GM13976 (cell line): ENCODE data around the gene PRKAG2.

Source experiments
- DNase-seq: peaks from one replicate; pipeline ENCODE4 v3.0.0; 2012; ENCODE audit warnings: low spot score
- in situ Hi-C: fragments of 300-500 bp; cut with MboI; formaldehyde crosslinking; loops from one replicate; pipeline ENCODE4 v1.12.0; 2022; ENCODE audit warnings: low sequenced_read_pairs, mixed read lengths, inconsistent platforms; ENCODE audit not compliant: unreplicated experiment
- TF ChIP-seq, protein P1 (sequence below): IDR thresholded peaks from 2 replicates; pipeline ENCODE4 v1.5.1; 2012; ENCODE audit warnings: borderline replicate concordance, mild to moderate bottlenecking; ENCODE audit not compliant: insufficient read depth; ENCODE audit errors: extremely low read depth, missing control alignments, control extremely low read depth

PRKAG2 gene

DNA sequence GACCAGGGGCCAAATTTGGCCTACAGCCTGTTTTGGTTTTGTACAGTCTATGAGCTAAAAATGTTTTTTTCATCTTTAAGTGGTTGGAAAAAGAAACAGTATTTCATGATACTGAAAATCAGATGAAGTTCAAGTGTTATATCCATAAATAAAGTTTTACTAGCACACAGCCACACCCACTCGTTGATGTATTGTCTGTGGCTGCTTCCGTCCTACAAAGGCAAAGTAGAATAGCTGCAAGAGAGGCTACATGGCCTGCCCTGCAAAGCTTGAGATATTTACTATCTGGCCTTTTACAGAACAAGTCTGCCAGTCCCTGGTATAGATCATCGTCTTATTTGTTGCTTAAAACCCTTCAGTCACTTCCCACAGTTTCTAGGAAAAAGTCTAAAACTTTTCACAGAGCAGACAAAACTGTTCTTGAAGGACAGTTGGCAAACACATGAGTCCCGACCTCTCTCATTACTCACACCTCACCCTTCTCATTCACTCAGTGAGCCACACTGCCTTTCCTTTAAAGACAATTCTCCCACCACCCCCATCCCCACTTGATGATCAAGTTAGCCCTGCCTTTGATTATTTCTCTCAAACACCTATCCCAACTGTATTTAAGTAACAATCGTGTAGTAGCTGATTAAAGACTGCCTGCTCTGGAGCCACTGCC is 367.1 kb downstream of the PRKAG2 start:
- in situ Hi-C loops: no loop called here
- TF ChIP-seq, protein P1, sequence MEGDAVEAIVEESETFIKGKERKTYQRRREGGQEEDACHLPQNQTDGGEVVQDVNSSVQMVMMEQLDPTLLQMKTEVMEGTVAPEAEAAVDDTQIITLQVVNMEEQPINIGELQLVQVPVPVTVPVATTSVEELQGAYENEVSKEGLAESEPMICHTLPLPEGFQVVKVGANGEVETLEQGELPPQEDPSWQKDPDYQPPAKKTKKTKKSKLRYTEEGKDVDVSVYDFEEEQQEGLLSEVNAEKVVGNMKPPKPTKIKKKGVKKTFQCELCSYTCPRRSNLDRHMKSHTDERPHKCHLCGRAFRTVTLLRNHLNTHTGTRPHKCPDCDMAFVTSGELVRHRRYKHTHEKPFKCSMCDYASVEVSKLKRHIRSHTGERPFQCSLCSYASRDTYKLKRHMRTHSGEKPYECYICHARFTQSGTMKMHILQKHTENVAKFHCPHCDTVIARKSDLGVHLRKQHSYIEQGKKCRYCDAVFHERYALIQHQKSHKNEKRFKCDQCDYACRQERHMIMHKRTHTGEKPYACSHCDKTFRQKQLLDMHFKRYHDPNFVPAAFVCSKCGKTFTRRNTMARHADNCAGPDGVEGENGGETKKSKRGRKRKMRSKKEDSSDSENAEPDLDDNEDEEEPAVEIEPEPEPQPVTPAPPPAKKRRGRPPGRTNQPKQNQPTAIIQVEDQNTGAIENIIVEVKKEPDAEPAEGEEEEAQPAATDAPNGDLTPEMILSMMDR: no peak
- no peak for DNase-seq

DNA sequence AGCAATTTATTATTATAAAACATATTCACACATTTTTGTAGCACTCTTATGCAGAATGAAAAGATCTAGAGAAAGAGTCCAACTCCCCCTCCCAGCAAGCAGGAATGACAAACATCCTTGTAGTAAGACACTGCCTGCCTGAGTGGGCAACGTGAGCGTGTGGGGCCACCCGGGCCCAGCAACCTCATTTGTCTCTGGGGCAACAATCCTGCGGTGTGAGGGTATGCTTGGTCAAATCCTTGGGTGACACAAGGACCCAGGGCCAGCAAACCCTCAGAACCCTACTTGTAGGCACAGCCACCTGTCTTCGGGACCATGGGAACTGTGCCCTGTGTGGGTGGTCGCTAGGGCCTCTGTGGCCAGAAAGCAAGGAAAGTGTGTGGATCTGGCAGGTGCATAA is 367.9 kb downstream of the PRKAG2 start:
- TF ChIP-seq, protein P1: no peak
- in situ Hi-C loops: no loop called here
- DNase-seq: no peak

DNA sequence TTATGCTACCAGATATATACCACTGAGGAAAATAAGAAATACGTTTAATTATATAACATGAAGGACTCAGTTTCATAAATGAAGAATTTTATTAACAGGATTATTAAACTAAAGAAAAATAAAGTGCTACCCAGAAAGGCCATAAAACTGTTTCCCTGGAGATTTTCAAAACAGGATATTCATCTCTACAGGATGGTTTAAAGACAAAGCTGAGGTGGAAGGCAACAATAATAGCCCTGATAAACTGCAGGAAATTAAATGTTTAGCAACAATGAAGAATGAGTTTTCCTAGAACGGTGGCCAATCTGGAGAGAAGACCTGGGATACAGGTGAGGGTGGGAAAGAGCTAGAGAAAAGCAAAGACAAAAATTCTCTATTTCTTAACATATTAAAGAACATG is 369.1 kb downstream of the PRKAG2 start:
- in situ Hi-C loops: no loop called here
- TF ChIP-seq, protein P1: no peak
- DNase-seq: no peak

DNA sequence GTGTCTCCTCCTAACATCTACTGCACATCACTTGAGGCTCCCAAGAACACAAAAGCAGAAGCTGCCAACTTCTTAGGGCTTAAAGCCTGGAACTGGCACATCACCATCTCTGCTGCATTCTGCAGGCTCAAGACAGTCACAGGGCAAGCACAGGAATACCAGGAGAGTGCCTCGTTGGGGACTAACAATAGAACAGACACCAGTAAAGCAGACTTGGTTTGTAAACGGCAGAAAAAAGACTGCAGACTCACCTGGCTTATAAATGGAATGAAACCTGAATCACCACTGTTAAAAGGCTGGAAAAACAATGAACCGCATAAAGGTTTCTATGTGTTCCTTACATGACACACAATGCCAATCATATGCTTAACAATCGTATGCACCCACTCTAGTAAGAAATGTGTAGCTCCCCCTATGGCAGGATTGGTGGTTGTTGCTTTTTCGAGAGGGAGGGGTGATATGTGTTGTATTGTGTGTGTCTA is 370.0 kb downstream of the PRKAG2 start:
- DNase-seq: no peak
- TF ChIP-seq, protein P1: no peak
- in situ Hi-C loops: no loop called here
